ENCODE data around the gene HMG20A. TPM values are rescaled to one million over a fixed set of nuclear protein-coding genes. Genes with fewer than 3 reads are reported as not detected.

HMG20A gene
- total and polyA plus RNA-seq, 9 of the 15 experiments (the other 6 are each of a cell fraction or from before 2014, with no cell fraction given): 25.0 to 68.1 (median 38.9) TPM

- DNase-seq (ENCODE audit: extremely low read depth in 1 of 4, low spot score in 3 of 4) (no peak), ATAC-seq (no peak), FAIRE-seq (no peak)
- H3K9me3 ChIP-seq (replicated peaks; ENCODE audit: control insufficient read depth, insufficient read depth, low read depth, low read length): no peaks in the 10 kb centered on the region
- TF ChIP-seq KAT2B (IDR thresholded peaks at IDR 0.05; ENCODE audit: low read depth, low read length) (no peak), CREB3L1 (IDR thresholded peaks at IDR 0.05; ENCODE audit: borderline replicate concordance, low read depth) (no peak), EGR1 (conservative IDR thresholded peaks at IDR 0.05) (no peak), MAZ (CRISPR knock-in tag; conservative IDR thresholded peaks at IDR 0.05 in 1 of 2, IDR thresholded peaks at IDR 0.05 in 1 of 2) (no peak), HMGN3 (IDR thresholded peaks at IDR 0.05; ENCODE audit: borderline replicate concordance, extremely low read depth, insufficient read length, low read depth, low read length) (no peak), XRCC4 (IDR thresholded peaks at IDR 0.05; ENCODE audit: extremely low read depth, insufficient read depth, insufficient read length) (no peak), FUS (optimal IDR thresholded peaks at IDR 0.05; ENCODE audit: low read depth, low read length) (no peak)
- no peak overlapping the region for H3K4me3 ChIP-seq
- H2AFZ ChIP-seq (ENCODE audit: low read depth, low read length): no peak overlapping the region
- POLR2A ChIA-PET: interaction anchor here (0.6 to 1.6 kb wide), 6 partner anchors 10 to 109 kb away, joined by 3 to 8 read pairs (median 3); partner anchors contain the start of gene HMG20A
- no TSS peak for BruUV-seq (replicated peaks)
- no peaks in the 10 kb centered on the region for H3K9me1 ChIP-seq (ENCODE audit: control insufficient read depth, insufficient read depth, low read length)
- WGBS (ENCODE audit: insufficient coverage, low coverage, missing lambda C conversion rate): 60% methylated on average over 2 of the region's 2 CpGs
- CTCF ChIA-PET (ENCODE audit: low intra/inter-chr PET ratio): no interaction called here
- H3K27ac ChIP-seq (ENCODE audit: extremely low read depth, low read depth, low read length): no peak overlapping the region
- H3K79me2 ChIP-seq (ENCODE audit: control insufficient read depth, insufficient read depth, low read length): peaks cover 47% of the 10 kb centered on the region
- in situ Hi-C loops (cut with MboI): no loop called here
- no peaks in the 10 kb centered on the region for H3K27me3 ChIP-seq (ENCODE audit: control insufficient read depth in 2 of 2, insufficient read depth in 2 of 2, low read length in 2 of 2)
- H3K4me2 ChIP-seq (ENCODE audit: insufficient read depth, low read length): no peak overlapping the region
- H4K20me1 ChIP-seq (replicated peaks; ENCODE audit: control insufficient read depth, insufficient read depth, low read length): no peaks in the 10 kb centered on the region
- intact Hi-C loops (cut with micrococcal nuclease): no loop called here
- H3K36me3 ChIP-seq (ENCODE audit: control insufficient read depth, insufficient read depth, low read length): no peaks in the 10 kb centered on the region
- no peaks in the 10 kb centered on the region for H3K4me1 ChIP-seq (replicated peaks in 1 of 2; ENCODE audit: control insufficient read depth in 2 of 2, insufficient read depth in 2 of 2, low read length in 2 of 2)
- no peak overlapping the region for H3K9ac ChIP-seq (ENCODE audit: insufficient read depth in 1 of 2, low read depth in 2 of 2, low read length in 2 of 2)
These were observed 10.0 kb downstream of the HMG20A start for GRCh38 chr15:77430652-77431051.
